Measurements from ENCODE around the gene NT5DC3. TPM values are rescaled to one million over a fixed set of nuclear protein-coding genes. Genes with fewer than 3 reads are reported as not detected.
A peak's percentile ranks its signal among the peaks of the same experiment; 100 is the strongest.
"Not testable (repeated sequence)": the region's sequence is repeated elsewhere in the genome, so short reads cannot be mapped to it uniquely, and the experiment has no call there.

Gene NT5DC3
- total and polyA plus RNA-seq, 9 of the 15 experiments (the other 6 are each of a cell fraction or from before 2014, with no cell fraction given) = 6.3 to 33.5 (median 24.5) TPM

GRCh38 chr12:103835747-103836335 is 5.2 kb downstream of the NT5DC3 start (continued):
- TF ChIP-seq, protein P1, sequence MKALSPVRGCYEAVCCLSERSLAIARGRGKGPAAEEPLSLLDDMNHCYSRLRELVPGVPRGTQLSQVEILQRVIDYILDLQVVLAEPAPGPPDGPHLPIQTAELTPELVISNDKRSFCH (CRISPR knock-in tag; IDR thresholded peaks at IDR 0.05) = 0 out of 2 replicates have a peak, but pooled peaks have one; percentile 15
- TF ChIP-seq, protein P1 (tag; IDR thresholded peaks at IDR 0.05) = 0 out of 2 replicates have a peak, but pooled peaks have one; percentile 13
- TF ChIP-seq TEAD1 (CRISPR knock-in tag; IDR thresholded peaks at IDR 0.05) (peak in 1 of 2 experiments; percentile 77; a peak in 1 of 4 replicates), NFRKB (IDR thresholded peaks at IDR 0.05; ENCODE audit: low read depth) (peak; percentile 77; the same call in 1 of the 2 replicates), MGA (IDR thresholded peaks at IDR 0.05) (peak; percentile 88), E2F6 (IDR thresholded peaks at IDR 0.05; ENCODE audit: borderline replicate concordance in 1 of 2, extremely low read depth in 1 of 2, insufficient read depth in 1 of 2, insufficient read length in 1 of 2, low read depth in 1 of 2, low read length in 1 of 2, poor library complexity in 1 of 2, severe bottlenecking in 1 of 2) (peak in 1 of 2 experiments; percentile 43), GABPA (tag; conservative IDR thresholded peaks at IDR 0.05; ENCODE audit: low read depth) (peak; percentile 60), JUND (tag; IDR thresholded peaks at IDR 0.05; ENCODE audit: borderline replicate concordance, low read depth, low read length) (peak; percentile 40; the same call in 1 of the 3 replicates), ESRRA (IDR thresholded peaks at IDR 0.05; ENCODE audit: borderline replicate concordance, low read depth) (peak; percentile 81; the same call in 1 of the 2 replicates), VEZF1 (CRISPR knock-in tag; IDR thresholded peaks at IDR 0.05) (peak; percentile 58)
- TF ChIP-seq JUND (IDR thresholded peaks at IDR 0.05; ENCODE audit: borderline replicate concordance, low read depth, low read length) = not testable (repeated sequence)
